GM12801 (cell line): ENCODE results near the gene SOHLH1.

ENCODE experiments used
- TF ChIP-seq, protein P1 (sequence below): IDR thresholded peaks from one replicate; pipeline ENCODE4 v1.5.1; 2011; ENCODE audit warnings: control low read depth; ENCODE audit not compliant: insufficient read length; ENCODE audit errors: extremely low read depth

Gene SOHLH1

GRCh38 chr9:135681161-135681560 lies 18.1 kb downstream of the SOHLH1 start:
- TF ChIP-seq, protein P1, sequence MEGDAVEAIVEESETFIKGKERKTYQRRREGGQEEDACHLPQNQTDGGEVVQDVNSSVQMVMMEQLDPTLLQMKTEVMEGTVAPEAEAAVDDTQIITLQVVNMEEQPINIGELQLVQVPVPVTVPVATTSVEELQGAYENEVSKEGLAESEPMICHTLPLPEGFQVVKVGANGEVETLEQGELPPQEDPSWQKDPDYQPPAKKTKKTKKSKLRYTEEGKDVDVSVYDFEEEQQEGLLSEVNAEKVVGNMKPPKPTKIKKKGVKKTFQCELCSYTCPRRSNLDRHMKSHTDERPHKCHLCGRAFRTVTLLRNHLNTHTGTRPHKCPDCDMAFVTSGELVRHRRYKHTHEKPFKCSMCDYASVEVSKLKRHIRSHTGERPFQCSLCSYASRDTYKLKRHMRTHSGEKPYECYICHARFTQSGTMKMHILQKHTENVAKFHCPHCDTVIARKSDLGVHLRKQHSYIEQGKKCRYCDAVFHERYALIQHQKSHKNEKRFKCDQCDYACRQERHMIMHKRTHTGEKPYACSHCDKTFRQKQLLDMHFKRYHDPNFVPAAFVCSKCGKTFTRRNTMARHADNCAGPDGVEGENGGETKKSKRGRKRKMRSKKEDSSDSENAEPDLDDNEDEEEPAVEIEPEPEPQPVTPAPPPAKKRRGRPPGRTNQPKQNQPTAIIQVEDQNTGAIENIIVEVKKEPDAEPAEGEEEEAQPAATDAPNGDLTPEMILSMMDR: no peak

DNA sequence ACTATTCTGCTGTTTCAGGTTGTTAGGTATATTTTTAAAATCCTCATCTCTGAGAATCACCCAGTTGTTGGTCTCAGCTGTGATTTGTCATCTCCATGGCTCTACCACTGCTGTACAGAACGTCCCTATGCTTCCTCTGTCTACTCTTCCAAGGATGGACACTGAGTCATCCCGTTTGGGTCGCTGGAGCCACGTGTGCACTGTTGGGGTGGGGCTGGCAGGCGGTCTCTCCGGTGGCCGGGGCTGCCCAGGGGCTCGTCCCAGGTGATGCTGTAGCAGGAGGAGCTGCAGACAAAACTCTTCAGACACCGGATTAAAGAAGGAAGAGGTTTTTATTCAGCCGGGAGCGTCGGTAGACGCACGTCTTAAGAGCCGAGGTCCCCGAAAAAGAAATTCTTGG lies 19.2 kb downstream of the SOHLH1 start:
- TF ChIP-seq, protein P1: no peak

- TF ChIP-seq, protein P1: no peak
Observed at GRCh38 chr9:135678236-135679017, 20.9 kb downstream of the SOHLH1 start.

GRCh38 chr9:135677641-135678168 lies 21.6 kb downstream of the SOHLH1 start:
- TF ChIP-seq, protein P1: no peak

DNA sequence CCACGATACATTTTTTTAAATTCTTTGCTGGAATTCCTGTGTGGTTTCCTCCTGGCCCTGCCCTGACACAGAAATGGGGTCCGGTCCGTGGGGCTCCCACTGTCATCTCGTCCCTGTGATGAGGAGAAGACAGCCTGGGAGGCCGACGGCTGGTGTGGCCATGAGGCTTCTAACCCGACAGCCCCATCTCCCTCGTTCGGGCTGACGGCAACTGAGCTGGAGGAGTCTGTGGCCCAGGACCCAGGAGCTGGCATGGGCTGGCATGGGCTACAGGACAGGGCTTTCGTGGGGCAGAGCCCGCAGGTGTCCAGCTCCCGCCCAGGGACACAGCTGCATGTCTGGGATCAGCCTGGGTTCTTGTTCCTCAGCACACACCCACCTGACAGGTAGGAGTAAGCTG lies 22.4 kb downstream of the SOHLH1 start:
- TF ChIP-seq, protein P1: no peak

GRCh38 chr9:135674977-135675376 lies 24.3 kb downstream of the SOHLH1 start:
- TF ChIP-seq, protein P1: no peak

DNA sequence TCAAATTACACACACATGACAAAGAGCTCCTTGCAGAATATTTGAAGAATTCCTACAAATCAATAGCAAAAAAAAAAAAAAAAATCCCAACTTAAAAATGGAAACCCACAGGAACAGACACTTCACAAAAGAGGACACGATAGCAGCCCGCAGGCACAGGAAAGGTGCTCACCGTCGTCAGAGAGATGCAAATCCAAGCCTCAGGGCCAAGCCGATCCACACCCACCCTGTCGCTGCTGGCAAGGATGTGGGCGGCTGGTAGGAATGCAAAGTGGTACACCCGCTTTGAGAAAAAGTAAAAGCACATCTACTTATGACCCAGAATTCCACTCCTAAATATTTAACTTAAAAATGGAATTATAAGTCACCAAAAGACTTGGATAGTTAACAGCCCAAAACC lies 25.3 kb downstream of the SOHLH1 start:
- TF ChIP-seq, protein P1: no peak
